Activated gamma-delta T cell treated with Interleukin-2 at 50 U/mL for 16 hours (primary cell): ENCODE data around the gene CLCA2.

Experiments
- DNase-seq: peaks from one replicate; pipeline ENCODE4 v3.0.0-alpha.2; 2020

Gene CLCA2

GRCh38 chr1:86429835-86430234 lies 5.9 kb downstream of the CLCA2 start:
- no peak for DNase-seq

GRCh38 chr1:86430376-86430775 lies 6.4 kb downstream of the CLCA2 start:
- DNase-seq = no peak

- DNase-seq = no peak
These were observed 10.1 kb downstream of the CLCA2 start for GRCh38 chr1:86434059-86434458.

GRCh38 chr1:86435327-86435726 lies 11.4 kb downstream of the CLCA2 start:
- no peak for DNase-seq

- DNase-seq = no peak
These were observed 12.1 kb downstream of the CLCA2 start for GRCh38 chr1:86436041-86436440.

GRCh38 chr1:86441581-86441980 lies 17.6 kb downstream of the CLCA2 start:
- peak; percentile 36 for DNase-seq

GRCh38 chr1:86441997-86442396 lies 18.0 kb downstream of the CLCA2 start:
- no peak for DNase-seq

GRCh38 chr1:86445919-86446318 lies 21.9 kb downstream of the CLCA2 start:
- DNase-seq = no peak

- DNase-seq = no peak
These were observed 23.3 kb downstream of the CLCA2 start for GRCh38 chr1:86447198-86447790.

- DNase-seq = no peak
These were observed 24.7 kb downstream of the CLCA2 start for GRCh38 chr1:86448670-86449069.

- no peak for DNase-seq
These were observed 25.1 kb downstream of the CLCA2 start for GRCh38 chr1:86449103-86449502.

- no peak for DNase-seq
These were observed 26.9 kb downstream of the CLCA2 start for GRCh38 chr1:86450847-86451246.

GRCh38 chr1:86453664-86454063 lies 29.7 kb downstream of the CLCA2 start:
- no peak for DNase-seq

- no peak for DNase-seq
These were observed 31.1 kb downstream of the CLCA2 start for GRCh38 chr1:86455073-86455472.

GRCh38 chr1:86460998-86461397 lies 37.0 kb downstream of the CLCA2 start:
- DNase-seq = no peak

GRCh38 chr1:86461482-86461881 lies 37.5 kb downstream of the CLCA2 start:
- no peak for DNase-seq

GRCh38 chr1:86464819-86465218 lies 40.8 kb downstream of the CLCA2 start:
- DNase-seq = no peak

GRCh38 chr1:86466109-86466844 lies 42.3 kb downstream of the CLCA2 start:
- DNase-seq = no peak

GRCh38 chr1:86466986-86467385 lies 43.0 kb downstream of the CLCA2 start:
- DNase-seq = no peak

GRCh38 chr1:86468501-86468977 lies 44.6 kb downstream of the CLCA2 start, which contains the start of gene CLCA1:
TSS of gene CLCA1 (plus strand) at chr1:86468927. CDS start at chr1:86468972, 45 bp downstream.
- no peak for DNase-seq

- DNase-seq = no peak
These were observed 46.9 kb downstream of the CLCA2 start for GRCh38 chr1:86470859-86471258.

- DNase-seq = no peak
These were observed 47.3 kb downstream of the CLCA2 start for GRCh38 chr1:86471291-86471690.

- no peak for DNase-seq
These were observed 48.2 kb downstream of the CLCA2 start for GRCh38 chr1:86472152-86472551.

- no peak for DNase-seq
These were observed 48.8 kb downstream of the CLCA2 start for GRCh38 chr1:86472767-86473166.

GRCh38 chr1:86477256-86477655 lies 53.3 kb downstream of the CLCA2 start:
- no peak for DNase-seq
